HepG2 (cell line): ENCODE data around the gene GCH1. TPM values are rescaled to one million over a fixed set of nuclear protein-coding genes. Genes with fewer than 3 reads are reported as not detected.
A peak's percentile ranks its signal among the peaks of the same experiment; 100 is the strongest.

Experiments
- ATAC-seq: fragments of 200-7000 bp; cut with Tn5 transposase; 3 replicates; pipeline ENCODE4 v1.9.1; 2020; ENCODE audit warnings: mild to moderate bottlenecking, moderate library complexity
- BruUV-seq: library from RNA; stranded (reverse); fragments of 400-500 nt; replicated peaks from 2 replicates; lab custom pipeline; 2021; lab: Mats Ljungman, UMichigan
- CTCF ChIA-PET: fragments of 300-600 bp; formaldehyde crosslinking; extraction: SDS; loops from one replicate; lab custom pipeline; 2021; ENCODE audit warnings: low total read pairs, inconsistent platforms, low intra/inter-chr PET ratio; lab: Yijun Ruan, JAX
- POLR2A ChIA-PET: fragments of 350-600 bp; sonication (Branson Sonifier 250); formaldehyde crosslinking; loops from one replicate; lab custom pipeline; 2020; ENCODE audit warnings: antibody characterized with exemption, inconsistent platforms; lab: Yijun Ruan, JAX
- DNase-seq: peaks from one replicate; pipeline ENCODE4 v3.0.0-alpha.2; 2015; ENCODE audit warnings: low spot score
- FAIRE-seq: peaks from 3 replicates; lab custom pipeline; 2011; peaks lifted over from hg19 to GRCh38; lab: Jason Lieb, UNC
- H2AFZ ChIP-seq: one replicate; pipeline ENCODE4 v1.6.1; 2011; ENCODE audit warnings: low read length, inconsistent platforms
- H3K27ac ChIP-seq: fragments of 300-600 bp; 3 replicates; pipeline ENCODE4 v1.8.0; 2011; ENCODE audit warnings: mixed run types, mild to moderate bottlenecking, mixed read lengths, low read length, inconsistent platforms; ENCODE audit not compliant: insufficient read depth; ENCODE audit errors: extremely low read length
- H3K27me3 ChIP-seq, 2 experiments: fragments of 200-600 bp in 1 of 2; 2 replicates in 1 of 2; 3 replicates in 1 of 2; pipeline versions ENCODE4 v1.6.0 to v1.8.0; 2011; ENCODE audit warnings: low read length in 2 of 2, mild to moderate bottlenecking in 2 of 2, moderate library complexity in 2 of 2, inconsistent platforms in 1 of 2; ENCODE audit not compliant: insufficient read depth in 2 of 2, control insufficient read depth in 1 of 2
- H3K36me3 ChIP-seq, 2 experiments: fragments of 200-600 bp in 1 of 2; replicated peaks in 1 of 2; 2 replicates in 1 of 2; 3 replicates in 1 of 2; pipeline versions ENCODE4 v1.5.1 to v1.8.0; 2011; ENCODE audit warnings: low read length in 2 of 2, inconsistent platforms in 1 of 2; ENCODE audit not compliant: insufficient read depth in 2 of 2, control insufficient read depth in 1 of 2
- H3K4me1 ChIP-seq: 2 replicates; pipeline ENCODE4 v1.5.1; 2012; ENCODE audit warnings: low read length, inconsistent platforms; ENCODE audit not compliant: insufficient read depth
- H3K4me2 ChIP-seq: 2 replicates; pipeline ENCODE4 v1.6.0; 2011; ENCODE audit warnings: low read depth, low read length, inconsistent platforms
- H3K4me3 ChIP-seq, 3 experiments: fragments of 200-600 bp in 1 of 3; sonication (generic), shearing (Covaris generic) in 1 of 3; replicated peaks in 1 of 3; 2 replicates each; pipeline ENCODE4 v1.5.1; 2011 to 2016; ENCODE audit warnings: low read length in 3 of 3, inconsistent platforms in 2 of 3, low read depth in 2 of 3, mild to moderate bottlenecking in 2 of 3, control low read depth in 1 of 3, mixed read lengths in 1 of 3; ENCODE audit not compliant: insufficient read depth in 1 of 3
- H3K79me2 ChIP-seq: one replicate; pipeline ENCODE4 v1.6.1; 2011; ENCODE audit warnings: low read length, inconsistent platforms; ENCODE audit not compliant: insufficient read depth
- H3K9ac ChIP-seq: 2 replicates; pipeline ENCODE4 v1.6.0; 2011; ENCODE audit warnings: mild to moderate bottlenecking, low read depth, low read length, inconsistent platforms; ENCODE audit not compliant: insufficient read depth
- H3K9me3 ChIP-seq: 2 replicates; pipeline ENCODE4 v1.5.1; 2012; ENCODE audit warnings: mild to moderate bottlenecking, low read length
- H4K20me1 ChIP-seq: 2 replicates; pipeline ENCODE4 v1.6.0; 2011; ENCODE audit warnings: inconsistent platforms, mild to moderate bottlenecking, low read length, moderate library complexity; ENCODE audit not compliant: insufficient read depth
- AGO2 ChIP-seq: fragments of 200-400 bp; formaldehyde crosslinking; optimal IDR thresholded peaks from 2 replicates; pipeline ENCODE3; 2017; ENCODE audit warnings: mild to moderate bottlenecking, low read depth, low read length, moderate library complexity
- CTCF ChIP-seq: sonication (generic); formaldehyde crosslinking; IDR thresholded peaks from 2 replicates; pipeline ENCODE4 v1.5.0; 2020; ENCODE audit warnings: mild to moderate bottlenecking, missing genetic modification reagents, moderate library complexity
- FOXK2 ChIP-seq: fragments of 450-650 bp; IDR thresholded peaks from 2 replicates; pipeline ENCODE4 v1.6.1; 2016
- ISL2 ChIP-seq: sonication (generic); formaldehyde crosslinking; IDR thresholded peaks from 2 replicates; pipeline ENCODE4 v1.5.0; 2020; ENCODE audit warnings: missing genetic modification reagents
- NR2F6 ChIP-seq, 2 experiments: IDR thresholded peaks; 2 replicates each; pipeline ENCODE4 v1.6.1; 2016; ENCODE audit warnings: antibody characterized with exemption in 1 of 2, mild to moderate bottlenecking in 1 of 2
- REL ChIP-seq: sonication (generic); formaldehyde crosslinking; conservative IDR thresholded peaks from 2 replicates; pipeline ENCODE4 v1.8.0; 2022; ENCODE audit warnings: mild to moderate bottlenecking, missing genetic modification reagents, moderate library complexity
- TOE1 ChIP-seq: sonication (generic); formaldehyde crosslinking; IDR thresholded peaks from 2 replicates; pipeline ENCODE4 v1.4.0; 2020; ENCODE audit warnings: mild to moderate bottlenecking, missing genetic modification reagents
- YEATS4 ChIP-seq: sonication (generic); formaldehyde crosslinking; IDR thresholded peaks from 2 replicates; pipeline ENCODE4 v1.4.0; 2020; ENCODE audit warnings: missing genetic modification reagents, borderline replicate concordance
- ZBTB37 ChIP-seq: sonication (generic); formaldehyde crosslinking; IDR thresholded peaks from 2 replicates; pipeline ENCODE4 v1.4.0; 2020; ENCODE audit warnings: mild to moderate bottlenecking, missing genetic modification reagents
- ZC3H13 ChIP-seq: sonication (generic); formaldehyde crosslinking; IDR thresholded peaks from 2 replicates; pipeline ENCODE4 v1.8.1; 2023; ENCODE audit warnings: mild to moderate bottlenecking, missing genetic modification reagents, moderate library complexity
- ZMYM2 ChIP-seq: sonication (generic); formaldehyde crosslinking; IDR thresholded peaks from 2 replicates; pipeline ENCODE4 v1.8.0; 2022; ENCODE audit warnings: mild to moderate bottlenecking, missing genetic modification reagents
- ZNF282 ChIP-seq: fragments of 450-650 bp; IDR thresholded peaks from 2 replicates; pipeline ENCODE4 v1.6.1; 2018; ENCODE audit not compliant: partially characterized antibody
- ZNF331 ChIP-seq: sonication (generic); formaldehyde crosslinking; IDR thresholded peaks from 2 replicates; pipeline ENCODE4 v1.4.0; 2020; ENCODE audit warnings: missing genetic modification reagents
- ZNF713 ChIP-seq: sonication (generic); formaldehyde crosslinking; IDR thresholded peaks from 2 replicates; pipeline ENCODE4 v1.4.0; 2020; ENCODE audit warnings: mild to moderate bottlenecking, missing genetic modification reagents
- WGBS: methylation state at CpG from one replicate; pipeline ENCODE4 v1.1.6; 2017; ENCODE audit warnings: low lambda C conversion rate; 5-methylcytosine and 5-hydroxymethylcytosine counted together
- in situ Hi-C: cut with HindIII; loops from 2 replicates; pipeline ENCODE4 v1.10.0; 2017; ENCODE audit warnings: low pct_unique_long_range_greater_than_20kb; ENCODE audit not compliant: extremely low pct_ligation_motif_present
- intact Hi-C: fragments of 100-400 bp; cut with micrococcal nuclease; formaldehyde crosslinking; loops from one replicate; pipeline ENCODE4 v1.10.0; 2022; ENCODE audit not compliant: unreplicated experiment
- polyA plus RNA-seq, 8 experiments: library from polyadenylated mRNA; depleted of rRNA in 3 of 8; stranded (reverse) in 7 of 8; unstranded in 1 of 8; fragments of >200 nt; fragmentation: Illumina TruSeq in 4 of 8; extraction: Trizol in 4 of 8; gene quantifications; 2 replicates each; pipeline versions ENCODE4 v1.2.1 to v1.2.3, GENCODE V29; 2011 to 2016; ENCODE audit warnings: low read depth in 4 of 8, missing spikeins in 1 of 8, mixed read lengths in 1 of 8; ENCODE audit not compliant: insufficient read depth in 1 of 8
- total RNA-seq, 5 experiments: library from RNA; depleted of rRNA; stranded (reverse); fragments of >200 nt; fragmentation: Illumina TruSeq; extraction: Trizol; gene quantifications; 2 replicates each; pipeline ENCODE4 v1.2.3, GENCODE V29; 2016; ENCODE audit warnings: low read depth in 1 of 5
- TF ChIP-seq, protein P1 (sequence below): sonication (generic); formaldehyde crosslinking; IDR thresholded peaks from 2 replicates; pipeline ENCODE4 v1.4.0; 2020; ENCODE audit warnings: missing genetic modification reagents, mild to moderate bottlenecking, borderline replicate concordance
- TF ChIP-seq, protein P2 (sequence below): sonication (generic); formaldehyde crosslinking; IDR thresholded peaks from 2 replicates; pipeline ENCODE4 v1.4.0; 2020; ENCODE audit warnings: missing genetic modification reagents

The GCH1 gene
- total and polyA plus RNA-seq, 2 of the 13 experiments (the other 11 are each of a cell fraction or from before 2014, with no cell fraction given), result 15.0 to 25.2 TPM

GRCh38 chr14:54797556-54797955 lies 105.1 kb downstream of the GCH1 start:
- no peaks in the 10 kb centered on the region; a peak in 1 of 5 replicates for H3K27me3 ChIP-seq
- H3K9me3 ChIP-seq, result peaks cover 9% of the 10 kb centered on the region; the same call in 1 of the 2 replicates
- H2AFZ ChIP-seq, result no peak overlapping the region
- FAIRE-seq (no peak), DNase-seq (no peak), ATAC-seq (peak; percentile 46)
- ChIA-PET CTCF (no interaction called here), POLR2A (no interaction called here)
- no peak overlapping the region for H3K4me2 ChIP-seq
- H3K36me3 ChIP-seq, result no peaks in the 10 kb centered on the region
- no peak overlapping the region for H3K27ac ChIP-seq
- H4K20me1 ChIP-seq, result no peaks in the 10 kb centered on the region
- no peak overlapping the region for H3K9ac ChIP-seq
- in situ Hi-C loops, result no loop called here
- 55% methylated on average over 6 of the region's 6 CpGs for WGBS
- H3K4me3 ChIP-seq, result no peak overlapping the region
- H3K79me2 ChIP-seq, result no peaks in the 10 kb centered on the region
- no TSS peak for BruUV-seq
- intact Hi-C loops, result no loop called here
- H3K4me1 ChIP-seq, result peaks cover 14% of the 10 kb centered on the region
- TF ChIP-seq ZMYM2 (no peak), ZNF331 (CRISPR knock-in tag) (no peak), ZC3H13 (no peak), NR2F6 (IDR thresholded peaks at IDR 0.05) (no peak), NR2F6 (CRISPR knock-in tag; IDR thresholded peaks at IDR 0.05) (no peak), AGO2 (no peak), FOXK2 (no peak), CTCF (no peak), ZBTB37 (CRISPR knock-in tag) (no peak), REL (CRISPR knock-in tag) (no peak), TOE1 (CRISPR knock-in tag) (no peak), ISL2 (CRISPR knock-in tag) (no peak), ZNF282 (no peak), ZNF713 (CRISPR knock-in tag) (no peak), YEATS4 (CRISPR knock-in tag) (no peak)
- TF ChIP-seq, protein P1, sequence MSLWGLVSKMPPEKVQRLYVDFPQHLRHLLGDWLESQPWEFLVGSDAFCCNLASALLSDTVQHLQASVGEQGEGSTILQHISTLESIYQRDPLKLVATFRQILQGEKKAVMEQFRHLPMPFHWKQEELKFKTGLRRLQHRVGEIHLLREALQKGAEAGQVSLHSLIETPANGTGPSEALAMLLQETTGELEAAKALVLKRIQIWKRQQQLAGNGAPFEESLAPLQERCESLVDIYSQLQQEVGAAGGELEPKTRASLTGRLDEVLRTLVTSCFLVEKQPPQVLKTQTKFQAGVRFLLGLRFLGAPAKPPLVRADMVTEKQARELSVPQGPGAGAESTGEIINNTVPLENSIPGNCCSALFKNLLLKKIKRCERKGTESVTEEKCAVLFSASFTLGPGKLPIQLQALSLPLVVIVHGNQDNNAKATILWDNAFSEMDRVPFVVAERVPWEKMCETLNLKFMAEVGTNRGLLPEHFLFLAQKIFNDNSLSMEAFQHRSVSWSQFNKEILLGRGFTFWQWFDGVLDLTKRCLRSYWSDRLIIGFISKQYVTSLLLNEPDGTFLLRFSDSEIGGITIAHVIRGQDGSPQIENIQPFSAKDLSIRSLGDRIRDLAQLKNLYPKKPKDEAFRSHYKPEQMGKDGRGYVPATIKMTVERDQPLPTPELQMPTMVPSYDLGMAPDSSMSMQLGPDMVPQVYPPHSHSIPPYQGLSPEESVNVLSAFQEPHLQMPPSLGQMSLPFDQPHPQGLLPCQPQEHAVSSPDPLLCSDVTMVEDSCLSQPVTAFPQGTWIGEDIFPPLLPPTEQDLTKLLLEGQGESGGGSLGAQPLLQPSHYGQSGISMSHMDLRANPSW (CRISPR knock-in tag), result no peak
- TF ChIP-seq, protein P2, sequence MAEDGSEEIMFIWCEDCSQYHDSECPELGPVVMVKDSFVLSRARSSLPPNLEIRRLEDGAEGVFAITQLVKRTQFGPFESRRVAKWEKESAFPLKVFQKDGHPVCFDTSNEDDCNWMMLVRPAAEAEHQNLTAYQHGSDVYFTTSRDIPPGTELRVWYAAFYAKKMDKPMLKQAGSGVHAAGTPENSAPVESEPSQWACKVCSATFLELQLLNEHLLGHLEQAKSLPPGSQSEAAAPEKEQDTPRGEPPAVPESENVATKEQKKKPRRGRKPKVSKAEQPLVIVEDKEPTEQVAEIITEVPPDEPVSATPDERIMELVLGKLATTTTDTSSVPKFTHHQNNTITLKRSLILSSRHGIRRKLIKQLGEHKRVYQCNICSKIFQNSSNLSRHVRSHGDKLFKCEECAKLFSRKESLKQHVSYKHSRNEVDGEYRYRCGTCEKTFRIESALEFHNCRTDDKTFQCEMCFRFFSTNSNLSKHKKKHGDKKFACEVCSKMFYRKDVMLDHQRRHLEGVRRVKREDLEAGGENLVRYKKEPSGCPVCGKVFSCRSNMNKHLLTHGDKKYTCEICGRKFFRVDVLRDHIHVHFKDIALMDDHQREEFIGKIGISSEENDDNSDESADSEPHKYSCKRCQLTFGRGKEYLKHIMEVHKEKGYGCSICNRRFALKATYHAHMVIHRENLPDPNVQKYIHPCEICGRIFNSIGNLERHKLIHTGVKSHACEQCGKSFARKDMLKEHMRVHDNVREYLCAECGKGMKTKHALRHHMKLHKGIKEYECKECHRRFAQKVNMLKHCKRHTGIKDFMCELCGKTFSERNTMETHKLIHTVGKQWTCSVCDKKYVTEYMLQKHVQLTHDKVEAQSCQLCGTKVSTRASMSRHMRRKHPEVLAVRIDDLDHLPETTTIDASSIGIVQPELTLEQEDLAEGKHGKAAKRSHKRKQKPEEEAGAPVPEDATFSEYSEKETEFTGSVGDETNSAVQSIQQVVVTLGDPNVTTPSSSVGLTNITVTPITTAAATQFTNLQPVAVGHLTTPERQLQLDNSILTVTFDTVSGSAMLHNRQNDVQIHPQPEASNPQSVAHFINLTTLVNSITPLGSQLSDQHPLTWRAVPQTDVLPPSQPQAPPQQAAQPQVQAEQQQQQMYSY (CRISPR knock-in tag), result no peak
